HG03354 (cell line): Measurements from ENCODE around the gene SLC4A9.

ENCODE experiments used
- ATAC-seq: cut with Tn5 transposase; IDR thresholded peaks from one replicate; pipeline ENCODE4 v1.9.1; 2021; ENCODE audit warnings: mild to moderate bottlenecking; ENCODE audit not compliant: unreplicated experiment, poor library complexity, severe bottlenecking

The SLC4A9 gene

GRCh38 chr5:140357726-140358093 lies 2.3 kb upstream of the SLC4A9 start:
- peak; percentile 96 for ATAC-seq

GRCh38 chr5:140358738-140359310 lies 1.2 kb upstream of the SLC4A9 start:
- no peak for ATAC-seq

- ATAC-seq, result no peak
These were observed 886 bp downstream of the SLC4A9 start for GRCh38 chr5:140360681-140361479.

- ATAC-seq, result no peak
These were observed 1.9 kb downstream of the SLC4A9 start for GRCh38 chr5:140361901-140362300.

GRCh38 chr5:140362311-140362710 lies 2.3 kb downstream of the SLC4A9 start:
- ATAC-seq, result no peak

GRCh38 chr5:140362875-140363630 lies 3.1 kb downstream of the SLC4A9 start:
- peak; percentile 92 for ATAC-seq

- ATAC-seq, result no peak
These were observed 3.9 kb downstream of the SLC4A9 start for GRCh38 chr5:140363631-140364471.

GRCh38 chr5:140364472-140364765 lies 4.4 kb downstream of the SLC4A9 start:
- no peak for ATAC-seq

GRCh38 chr5:140365282-140365681 lies 5.3 kb downstream of the SLC4A9 start:
- no peak for ATAC-seq

GRCh38 chr5:140365941-140366340 lies 5.9 kb downstream of the SLC4A9 start:
- ATAC-seq, result no peak

- ATAC-seq, result no peak
These were observed 6.7 kb downstream of the SLC4A9 start for GRCh38 chr5:140366589-140367255.

- no peak for ATAC-seq
These were observed 7.4 kb downstream of the SLC4A9 start for GRCh38 chr5:140367256-140368013.

- no peak for ATAC-seq
These were observed 11.6 kb downstream of the SLC4A9 start for GRCh38 chr5:140371356-140372151.

GRCh38 chr5:140372971-140373487 lies 13.0 kb downstream of the SLC4A9 start:
- peak; percentile 69 for ATAC-seq

GRCh38 chr5:140381351-140381750 lies 21.4 kb downstream of the SLC4A9 start:
- no peak for ATAC-seq

- no peak for ATAC-seq
These were observed 22.0 kb downstream of the SLC4A9 start for GRCh38 chr5:140381972-140382371.

- no peak for ATAC-seq
These were observed 22.9 kb downstream of the SLC4A9 start for GRCh38 chr5:140382866-140383265.

- ATAC-seq, result no peak
These were observed 23.3 kb downstream of the SLC4A9 start for GRCh38 chr5:140383300-140383699.
